Measurements from ENCODE around the gene KLHDC10. TPM values are rescaled to one million over a fixed set of nuclear protein-coding genes. Genes with fewer than 3 reads are reported as not detected.

Gene KLHDC10
- total and polyA plus RNA-seq, 2 of the 13 experiments (the other 11 are each of a cell fraction or from before 2014, with no cell fraction given), result 11.9 to 21.6 TPM

DNA sequence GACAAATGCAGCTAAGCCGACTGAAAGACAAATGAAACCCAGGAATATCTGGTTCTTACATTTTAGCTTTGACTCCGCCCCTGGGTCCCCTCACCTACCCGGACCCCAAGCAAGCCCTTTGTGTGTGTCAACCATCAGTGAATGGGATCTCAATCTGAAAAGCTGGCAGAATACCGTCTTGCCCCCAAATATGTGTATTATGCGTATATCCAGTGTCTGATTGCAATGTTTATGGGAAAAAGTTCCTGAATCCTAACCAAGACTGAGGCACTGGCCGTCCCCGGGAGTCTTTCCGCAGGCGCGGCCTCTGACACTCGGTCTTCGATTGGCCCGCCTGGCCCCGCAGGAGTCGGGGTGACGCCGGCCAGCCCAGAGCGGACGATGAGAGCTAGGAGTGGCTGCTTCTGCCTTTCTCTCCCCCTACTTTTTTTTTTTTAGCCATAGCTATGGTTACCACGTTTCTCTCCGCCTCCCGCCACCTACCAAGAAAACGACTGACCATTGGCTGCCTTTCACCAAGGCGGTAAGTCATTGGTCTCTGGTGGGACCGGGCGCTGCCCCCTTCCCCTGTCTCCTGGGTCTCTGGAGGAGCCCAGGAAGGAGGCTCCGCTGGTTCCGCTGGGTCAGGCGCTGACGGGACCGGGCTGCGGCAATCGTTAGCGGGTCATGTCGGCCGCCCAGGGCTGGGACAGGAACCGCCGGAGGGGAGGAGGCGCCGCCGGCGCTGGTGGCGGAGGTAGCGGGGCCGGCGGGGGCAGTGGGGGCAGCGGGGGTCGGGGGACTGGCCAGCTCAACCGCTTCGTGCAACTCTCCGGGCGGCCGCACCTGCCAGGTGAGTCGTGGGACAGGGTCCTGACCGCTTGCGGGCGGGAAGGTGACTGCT lies at the start of gene KLHDC10 (continued):
- TF ChIP-seq, protein P1, sequence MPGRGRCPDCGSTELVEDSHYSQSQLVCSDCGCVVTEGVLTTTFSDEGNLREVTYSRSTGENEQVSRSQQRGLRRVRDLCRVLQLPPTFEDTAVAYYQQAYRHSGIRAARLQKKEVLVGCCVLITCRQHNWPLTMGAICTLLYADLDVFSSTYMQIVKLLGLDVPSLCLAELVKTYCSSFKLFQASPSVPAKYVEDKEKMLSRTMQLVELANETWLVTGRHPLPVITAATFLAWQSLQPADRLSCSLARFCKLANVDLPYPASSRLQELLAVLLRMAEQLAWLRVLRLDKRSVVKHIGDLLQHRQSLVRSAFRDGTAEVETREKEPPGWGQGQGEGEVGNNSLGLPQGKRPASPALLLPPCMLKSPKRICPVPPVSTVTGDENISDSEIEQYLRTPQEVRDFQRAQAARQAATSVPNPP (CRISPR knock-in tag; IDR thresholded peaks at IDR 0.05), result no peak
- TF ChIP-seq, protein P2, sequence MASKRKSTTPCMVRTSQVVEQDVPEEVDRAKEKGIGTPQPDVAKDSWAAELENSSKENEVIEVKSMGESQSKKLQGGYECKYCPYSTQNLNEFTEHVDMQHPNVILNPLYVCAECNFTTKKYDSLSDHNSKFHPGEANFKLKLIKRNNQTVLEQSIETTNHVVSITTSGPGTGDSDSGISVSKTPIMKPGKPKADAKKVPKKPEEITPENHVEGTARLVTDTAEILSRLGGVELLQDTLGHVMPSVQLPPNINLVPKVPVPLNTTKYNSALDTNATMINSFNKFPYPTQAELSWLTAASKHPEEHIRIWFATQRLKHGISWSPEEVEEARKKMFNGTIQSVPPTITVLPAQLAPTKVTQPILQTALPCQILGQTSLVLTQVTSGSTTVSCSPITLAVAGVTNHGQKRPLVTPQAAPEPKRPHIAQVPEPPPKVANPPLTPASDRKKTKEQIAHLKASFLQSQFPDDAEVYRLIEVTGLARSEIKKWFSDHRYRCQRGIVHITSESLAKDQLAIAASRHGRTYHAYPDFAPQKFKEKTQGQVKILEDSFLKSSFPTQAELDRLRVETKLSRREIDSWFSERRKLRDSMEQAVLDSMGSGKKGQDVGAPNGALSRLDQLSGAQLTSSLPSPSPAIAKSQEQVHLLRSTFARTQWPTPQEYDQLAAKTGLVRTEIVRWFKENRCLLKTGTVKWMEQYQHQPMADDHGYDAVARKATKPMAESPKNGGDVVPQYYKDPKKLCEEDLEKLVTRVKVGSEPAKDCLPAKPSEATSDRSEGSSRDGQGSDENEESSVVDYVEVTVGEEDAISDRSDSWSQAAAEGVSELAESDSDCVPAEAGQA (IDR thresholded peaks at IDR 0.05; ENCODE audit: low read depth), result peak; percentile 65; the same call in 1 of the 2 replicates
- TF ChIP-seq, protein P2 (CRISPR knock-in tag; IDR thresholded peaks at IDR 0.05; ENCODE audit: borderline replicate concordance), result no peak
- TF ChIP-seq NFRKB (IDR thresholded peaks at IDR 0.05) (no peak), ATM (IDR thresholded peaks at IDR 0.05; ENCODE audit: borderline replicate concordance) (no peak), MYC (CRISPR knock-in tag; IDR thresholded peaks at IDR 0.05; ENCODE audit: borderline replicate concordance) (peak; percentile 48; the same call in 1 of the 2 replicates), ZNF570 (CRISPR knock-in tag; IDR thresholded peaks at IDR 0.05; ENCODE audit: borderline replicate concordance) (no peak), ZFP37 (CRISPR knock-in tag; IDR thresholded peaks at IDR 0.05; ENCODE audit: borderline replicate concordance) (no peak), ZNF781 (CRISPR knock-in tag; IDR thresholded peaks at IDR 0.05; ENCODE audit: borderline replicate concordance, not compliant biosample characterization) (peak; percentile 78), ZNF530 (CRISPR knock-in tag; IDR thresholded peaks at IDR 0.05; ENCODE audit: low read depth) (no peak), ZNF501 (CRISPR knock-in tag; IDR thresholded peaks at IDR 0.05) (peak; percentile 75), ZSCAN29 (CRISPR knock-in tag; conservative IDR thresholded peaks at IDR 0.05) (peak; percentile 83; the same call in 1 of the 2 replicates), ZNF569 (CRISPR knock-in tag; IDR thresholded peaks at IDR 0.05; ENCODE audit: borderline replicate concordance) (no peak), ZHX1 (CRISPR knock-in tag; IDR thresholded peaks at IDR 0.05; ENCODE audit: low read depth) (no peak), ZNF20 (CRISPR knock-in tag; IDR thresholded peaks at IDR 0.05) (no peak)
- TF ChIP-seq, protein P3, sequence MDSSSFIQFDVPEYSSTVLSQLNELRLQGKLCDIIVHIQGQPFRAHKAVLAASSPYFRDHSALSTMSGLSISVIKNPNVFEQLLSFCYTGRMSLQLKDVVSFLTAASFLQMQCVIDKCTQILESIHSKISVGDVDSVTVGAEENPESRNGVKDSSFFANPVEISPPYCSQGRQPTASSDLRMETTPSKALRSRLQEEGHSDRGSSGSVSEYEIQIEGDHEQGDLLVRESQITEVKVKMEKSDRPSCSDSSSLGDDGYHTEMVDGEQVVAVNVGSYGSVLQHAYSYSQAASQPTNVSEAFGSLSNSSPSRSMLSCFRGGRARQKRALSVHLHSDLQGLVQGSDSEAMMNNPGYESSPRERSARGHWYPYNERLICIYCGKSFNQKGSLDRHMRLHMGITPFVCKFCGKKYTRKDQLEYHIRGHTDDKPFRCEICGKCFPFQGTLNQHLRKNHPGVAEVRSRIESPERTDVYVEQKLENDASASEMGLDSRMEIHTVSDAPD (CRISPR knock-in tag; IDR thresholded peaks at IDR 0.05), result no peak; the same call in 1 of the 2 replicates
